HG03432 (cell line): ENCODE results near the gene ARVCF.

Source experiments
- ATAC-seq: cut with Tn5 transposase; IDR thresholded peaks from one replicate; pipeline ENCODE4 v1.9.1; 2021; ENCODE audit warnings: mild to moderate bottlenecking, moderate library complexity; ENCODE audit not compliant: unreplicated experiment

ARVCF gene

DNA sequence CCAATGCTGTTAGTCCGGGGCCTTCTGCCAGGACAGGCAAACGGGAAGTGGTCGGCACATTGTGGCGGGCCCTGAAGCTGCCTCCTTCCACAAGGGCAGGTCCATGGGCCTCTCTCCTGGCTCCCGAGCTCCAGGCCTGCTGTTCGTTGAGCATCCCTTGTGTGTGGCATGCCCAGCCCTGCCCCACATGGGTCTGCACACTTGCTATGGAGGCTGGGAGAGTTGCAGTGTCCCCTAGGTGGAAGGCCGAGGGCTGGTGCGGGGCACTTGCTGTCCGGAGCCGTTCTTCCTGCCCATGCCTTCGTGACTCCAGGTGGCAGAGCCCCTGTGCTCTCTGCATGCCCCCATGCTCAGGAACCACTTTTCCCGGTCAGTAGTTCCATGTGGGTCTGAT, 37.4 kb upstream of the ARVCF start:
- ATAC-seq: no peak

DNA sequence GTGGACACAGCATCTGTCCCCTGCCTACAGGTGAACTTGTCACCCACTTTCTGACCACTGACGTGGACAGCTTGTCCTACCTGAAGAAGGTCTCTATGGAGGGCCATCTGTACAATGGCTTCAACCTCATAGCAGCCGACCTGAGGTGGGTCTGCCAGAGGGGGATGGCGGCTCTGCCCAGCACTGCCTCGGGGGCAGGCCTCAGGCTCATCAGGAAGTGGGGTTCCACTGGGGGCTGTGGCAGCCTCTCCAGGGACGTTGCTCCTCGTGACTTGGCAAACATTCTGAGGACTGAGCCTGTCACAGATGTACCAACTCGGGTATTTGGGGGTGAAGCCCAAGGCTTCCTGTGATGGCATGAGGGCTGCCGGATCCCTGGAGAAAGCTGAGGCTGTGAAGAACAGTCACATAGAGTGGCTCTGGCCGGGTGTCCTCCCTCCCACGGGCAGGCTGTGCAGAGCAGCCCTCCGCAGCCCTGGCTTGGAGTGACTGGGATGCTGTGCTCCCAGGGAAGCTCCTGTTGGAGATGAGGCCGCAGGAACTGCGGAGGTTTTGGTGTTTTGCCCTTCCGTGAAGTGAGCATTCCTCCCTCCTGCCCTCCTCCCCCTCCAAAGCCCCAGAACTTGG, 36.9 kb upstream of the ARVCF start:
- ATAC-seq: no peak

DNA sequence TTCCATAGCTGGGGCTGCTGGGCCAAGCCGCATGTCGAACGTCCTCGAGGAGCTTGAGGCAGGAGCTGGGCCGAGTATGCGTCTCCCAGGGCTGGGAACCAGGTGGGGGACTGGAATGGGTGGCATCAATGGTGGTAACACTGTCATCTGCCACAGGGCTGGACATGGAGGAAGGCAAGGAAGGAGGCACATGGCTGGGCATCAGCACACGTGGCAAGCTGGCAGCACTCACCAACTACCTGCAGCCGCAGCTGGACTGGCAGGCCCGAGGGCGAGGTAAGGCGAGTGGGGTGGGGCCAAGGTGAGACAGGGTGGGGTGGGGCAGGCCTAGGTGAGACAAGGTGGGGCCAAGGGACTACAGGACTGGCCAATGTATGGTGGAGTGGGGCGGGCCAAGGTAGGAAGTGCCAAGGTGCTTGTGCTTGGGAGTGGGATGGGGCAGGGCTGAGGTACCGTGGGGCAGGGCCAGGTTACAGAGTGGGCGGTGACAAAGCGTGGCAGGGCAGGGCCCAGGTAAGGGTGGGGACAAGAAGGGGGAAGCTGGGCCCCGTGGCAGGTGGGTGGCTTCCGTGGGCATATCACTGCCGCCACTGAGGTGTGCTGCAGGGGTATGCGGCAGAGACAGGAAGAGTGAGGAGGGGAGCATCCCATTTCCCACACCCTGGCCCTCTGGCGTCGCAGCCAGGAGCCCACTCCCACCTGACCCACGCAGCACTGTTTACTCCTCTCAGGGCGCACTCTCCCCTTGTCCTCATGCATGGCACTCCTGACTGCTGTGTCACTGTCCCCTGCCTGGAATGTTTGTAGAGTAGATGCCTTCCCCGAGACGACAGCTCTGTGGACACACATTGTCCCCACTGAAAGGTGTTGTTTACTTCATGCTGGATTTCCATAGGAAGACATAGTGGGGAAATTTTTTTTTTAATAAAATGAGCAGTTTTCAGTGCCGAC, 36.0 kb upstream of the ARVCF start:
- ATAC-seq: no peak

DNA sequence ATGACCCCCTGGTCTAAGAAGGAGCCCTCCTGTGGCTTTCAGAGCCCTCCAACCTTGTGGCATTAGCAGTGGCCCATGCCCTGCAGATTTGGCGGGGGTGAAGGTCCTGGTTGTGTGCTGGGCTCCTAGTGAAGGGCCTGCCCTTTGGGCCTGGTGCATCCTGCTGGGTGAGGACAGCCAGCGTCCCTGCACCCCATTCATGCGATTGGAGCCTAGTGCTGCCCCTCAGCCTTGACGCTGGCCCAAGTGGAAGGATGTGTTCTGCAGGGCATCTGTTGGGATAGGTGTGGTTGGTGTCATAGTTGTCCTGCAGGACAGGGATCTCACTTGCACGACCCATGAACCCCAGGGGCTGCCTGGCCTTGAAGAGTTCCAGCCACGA, 35.3 kb upstream of the ARVCF start:
- ATAC-seq: no peak

DNA sequence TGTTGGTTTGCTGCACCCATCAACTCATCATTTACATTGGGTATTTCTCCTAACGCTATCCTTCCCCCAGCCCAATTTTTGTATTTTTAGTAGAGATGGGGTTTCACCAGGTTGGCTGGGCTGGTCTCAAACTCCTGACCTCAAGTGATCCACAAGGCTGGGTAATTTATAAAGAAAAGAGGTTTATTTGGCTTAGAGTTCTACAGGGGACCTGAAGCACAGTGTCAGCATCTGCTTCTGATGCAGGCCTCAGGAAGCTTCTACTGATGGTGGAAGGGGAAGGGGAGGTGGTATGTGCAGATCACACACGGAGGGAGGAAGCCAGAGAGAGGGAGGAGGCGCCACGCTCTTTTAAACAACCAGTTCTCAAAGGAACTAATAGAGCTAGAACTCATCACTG, 30.1 kb upstream of the ARVCF start:
- ATAC-seq: no peak

DNA sequence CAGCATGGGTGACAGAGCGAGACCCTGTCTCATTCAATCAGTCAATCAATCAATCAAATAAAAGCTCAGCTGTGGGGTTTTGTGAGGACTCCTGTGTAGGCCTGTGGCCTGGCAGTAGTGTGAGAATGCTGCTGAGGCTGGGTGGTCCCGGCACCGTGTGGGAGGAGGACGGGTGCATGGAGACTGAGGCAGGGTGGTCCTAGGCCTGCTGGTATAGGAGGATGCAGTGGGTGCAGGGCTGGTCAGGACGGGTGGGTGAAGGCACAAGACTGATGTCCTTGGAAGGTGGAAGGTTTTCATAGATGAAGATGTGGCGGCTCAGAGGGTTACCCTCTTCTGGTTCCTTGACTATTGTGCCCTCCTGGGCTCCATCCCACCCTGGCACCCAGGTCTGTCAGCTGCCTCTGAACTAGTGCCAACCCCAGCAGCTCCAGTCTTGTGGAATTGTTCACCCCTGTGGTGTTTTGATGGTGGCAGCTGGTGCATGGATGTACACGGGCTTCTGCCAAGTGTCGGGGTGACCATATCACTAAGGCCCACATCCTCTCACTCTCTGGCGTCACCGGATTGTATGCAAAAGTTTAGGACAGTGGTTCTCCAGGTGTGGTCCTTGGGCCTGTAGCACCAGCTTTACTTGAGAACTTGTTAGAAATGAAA, 28.0 kb upstream of the ARVCF start:
- no peak for ATAC-seq

DNA sequence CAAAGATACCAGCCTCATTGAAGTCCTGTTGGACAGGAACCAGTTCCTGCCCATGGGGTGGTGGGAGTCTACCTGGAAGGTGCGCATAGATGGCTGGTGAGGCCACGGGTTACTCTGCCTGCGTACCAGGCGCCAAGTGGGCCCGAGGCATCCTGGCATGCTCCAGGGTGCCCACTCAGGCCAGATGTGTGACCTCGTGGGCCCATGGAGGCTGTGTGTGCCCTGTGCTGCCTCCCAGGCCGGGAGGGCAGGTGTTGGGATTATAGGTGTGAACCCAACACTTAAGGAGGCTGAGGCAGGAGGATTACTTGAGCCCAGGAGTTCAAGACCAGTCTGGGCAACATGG, 27.3 kb upstream of the ARVCF start:
- ATAC-seq: no peak

DNA sequence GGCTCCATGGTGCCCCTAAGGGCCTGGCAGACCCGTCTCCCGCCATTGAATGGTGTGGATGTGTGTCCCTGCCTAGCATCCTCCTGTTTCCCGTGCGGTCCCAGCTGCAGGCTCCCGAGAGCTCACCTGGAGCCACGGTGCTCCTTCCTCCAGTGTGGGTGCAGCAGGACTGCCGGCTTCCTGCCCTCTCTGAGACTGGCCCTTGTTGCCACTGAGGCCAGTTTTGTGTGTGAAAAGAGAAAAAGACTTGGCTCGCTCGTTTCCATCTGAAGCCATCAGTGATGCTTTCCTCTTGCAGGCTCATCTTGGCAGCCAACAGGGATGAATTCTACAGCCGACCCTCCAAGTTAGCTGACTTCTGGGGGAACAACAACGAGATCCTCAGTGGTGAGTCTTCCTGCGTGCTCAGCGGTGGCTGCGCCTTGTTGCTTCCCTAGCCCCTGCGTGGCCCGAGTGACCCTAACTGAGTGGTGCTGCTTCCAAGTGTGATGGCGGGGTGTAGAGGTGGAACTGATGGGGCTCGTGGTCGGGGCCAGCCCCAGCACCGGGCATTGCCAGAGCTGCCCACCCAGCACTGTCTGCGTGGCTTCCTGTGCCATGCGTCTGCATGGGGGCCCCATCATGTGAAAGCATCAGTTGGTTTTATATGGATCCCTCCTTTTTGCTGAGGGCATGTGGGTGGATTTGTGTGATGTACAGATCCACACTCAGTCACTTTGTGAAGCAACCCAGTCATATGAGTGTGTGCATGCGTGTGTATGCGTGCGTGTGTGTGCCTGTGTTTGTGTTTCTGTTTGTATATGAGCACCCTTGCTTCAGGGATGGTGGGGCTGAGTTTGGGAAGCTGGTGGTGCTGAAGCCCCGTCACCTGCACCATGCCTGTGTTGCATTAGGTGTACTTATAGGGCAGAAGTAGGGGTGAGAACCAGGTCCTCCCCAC, 26.7 kb upstream of the ARVCF start:
- ATAC-seq: no peak

DNA sequence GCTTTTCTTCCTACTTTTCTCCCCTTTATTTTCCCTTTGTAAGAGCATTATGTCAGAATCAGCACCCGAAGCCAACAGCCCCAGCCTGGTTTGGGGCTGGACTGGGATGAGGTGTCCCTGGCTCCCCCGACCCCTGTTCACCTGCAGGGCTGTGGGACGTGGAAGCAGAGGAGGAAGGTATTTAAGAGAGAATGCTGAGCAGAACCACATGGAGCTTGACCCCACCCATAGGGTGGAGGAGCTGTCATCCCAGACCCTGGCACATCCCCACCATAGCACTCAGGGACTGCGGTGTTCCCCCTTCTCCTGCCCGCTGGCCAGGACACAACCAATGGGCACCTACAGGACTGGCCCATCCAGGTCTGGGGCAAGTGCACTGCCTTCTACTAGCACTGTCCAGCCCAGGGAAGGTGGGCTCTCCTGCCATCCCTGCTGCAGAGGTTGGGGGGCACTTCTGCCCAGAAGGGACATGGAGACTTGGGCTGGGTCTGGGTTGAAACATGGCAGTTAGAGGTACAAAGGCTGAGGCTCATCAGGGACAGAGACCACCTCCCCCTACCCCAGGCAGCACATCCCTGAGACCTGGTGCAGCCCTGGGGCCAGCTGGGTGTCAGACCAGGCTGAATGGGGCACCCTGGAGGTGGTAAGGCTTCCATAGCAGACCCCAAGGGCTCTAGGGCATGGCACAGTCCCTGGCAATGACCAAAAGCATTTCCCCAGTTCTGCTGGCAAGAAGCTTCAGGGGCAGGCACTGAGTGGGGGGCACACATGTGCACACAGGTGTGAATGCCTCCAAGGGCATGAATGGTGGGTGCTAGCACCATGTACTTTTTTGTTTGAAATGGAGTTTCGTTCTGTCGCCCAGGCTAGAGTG, 23.9 kb upstream of the ARVCF start:
- ATAC-seq: no peak

DNA sequence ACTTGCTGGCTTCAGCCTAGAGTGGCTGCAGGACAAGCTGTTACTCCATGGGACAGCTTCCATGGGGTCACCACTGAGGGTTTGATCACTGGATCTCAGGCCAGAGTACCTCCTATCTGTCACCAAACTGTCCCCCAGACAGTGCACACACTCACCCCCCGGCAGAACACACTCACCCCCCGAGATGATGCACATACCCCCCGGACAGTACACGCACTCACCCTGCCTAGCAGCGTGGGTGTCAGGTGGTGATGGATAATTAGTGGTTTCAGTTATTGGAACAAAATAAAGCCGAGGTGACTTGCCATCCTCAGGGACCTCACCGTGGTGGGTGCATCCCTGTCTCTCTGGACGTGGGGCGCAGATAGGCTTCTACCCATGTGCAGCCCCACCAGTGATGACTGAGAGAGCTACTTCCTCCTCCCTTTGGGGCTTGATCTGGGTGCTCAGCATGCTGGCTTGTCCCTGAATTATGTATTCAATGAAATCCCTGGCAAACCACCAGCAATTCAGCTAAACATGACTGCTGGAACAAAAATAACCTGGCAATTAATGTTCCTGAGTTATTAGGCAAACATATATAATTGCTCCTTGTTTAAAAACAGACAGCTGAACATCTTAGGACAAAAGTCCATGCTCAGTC, 23.2 kb upstream of the ARVCF start:
- no peak for ATAC-seq

DNA sequence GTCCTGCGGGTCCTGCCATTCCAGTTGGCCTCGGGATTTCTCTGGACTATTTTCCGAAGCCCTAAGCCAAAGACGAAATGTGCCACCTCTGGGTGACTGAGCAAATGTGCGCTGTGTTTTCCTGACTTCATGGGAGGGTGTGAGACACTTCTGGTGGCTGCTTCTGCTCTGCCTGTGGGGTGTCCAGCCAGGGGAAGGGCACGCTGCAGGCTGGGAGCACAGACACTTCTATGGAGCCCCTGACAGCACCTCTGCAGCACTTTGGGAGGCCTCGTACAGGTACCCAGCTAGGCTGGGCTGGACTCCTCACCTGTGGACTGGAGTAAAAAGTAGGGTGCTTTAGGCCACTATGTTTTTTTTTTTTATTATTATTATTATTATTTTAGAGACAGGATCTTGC, 22.0 kb upstream of the ARVCF start:
- ATAC-seq: no peak

DNA sequence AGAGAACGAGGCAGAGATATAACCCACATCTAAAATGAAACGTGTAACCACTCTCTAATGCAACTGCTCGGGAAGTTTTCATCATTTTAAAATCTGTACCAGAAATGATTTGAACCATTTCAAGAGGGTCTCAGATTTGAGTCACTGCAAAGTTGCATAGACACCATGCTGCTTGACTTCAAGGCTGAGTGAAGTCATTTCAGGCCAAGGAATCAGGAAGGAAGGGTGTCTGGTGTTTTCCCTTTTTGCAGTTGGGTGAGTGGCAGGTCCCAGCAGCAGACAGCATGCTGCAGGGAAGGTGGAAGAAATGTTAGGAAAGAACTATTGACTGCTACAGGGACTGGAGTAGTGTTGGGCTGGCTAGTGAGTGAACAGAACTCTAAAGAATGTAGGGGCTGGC, 20.8 kb upstream of the ARVCF start:
- no peak for ATAC-seq

DNA sequence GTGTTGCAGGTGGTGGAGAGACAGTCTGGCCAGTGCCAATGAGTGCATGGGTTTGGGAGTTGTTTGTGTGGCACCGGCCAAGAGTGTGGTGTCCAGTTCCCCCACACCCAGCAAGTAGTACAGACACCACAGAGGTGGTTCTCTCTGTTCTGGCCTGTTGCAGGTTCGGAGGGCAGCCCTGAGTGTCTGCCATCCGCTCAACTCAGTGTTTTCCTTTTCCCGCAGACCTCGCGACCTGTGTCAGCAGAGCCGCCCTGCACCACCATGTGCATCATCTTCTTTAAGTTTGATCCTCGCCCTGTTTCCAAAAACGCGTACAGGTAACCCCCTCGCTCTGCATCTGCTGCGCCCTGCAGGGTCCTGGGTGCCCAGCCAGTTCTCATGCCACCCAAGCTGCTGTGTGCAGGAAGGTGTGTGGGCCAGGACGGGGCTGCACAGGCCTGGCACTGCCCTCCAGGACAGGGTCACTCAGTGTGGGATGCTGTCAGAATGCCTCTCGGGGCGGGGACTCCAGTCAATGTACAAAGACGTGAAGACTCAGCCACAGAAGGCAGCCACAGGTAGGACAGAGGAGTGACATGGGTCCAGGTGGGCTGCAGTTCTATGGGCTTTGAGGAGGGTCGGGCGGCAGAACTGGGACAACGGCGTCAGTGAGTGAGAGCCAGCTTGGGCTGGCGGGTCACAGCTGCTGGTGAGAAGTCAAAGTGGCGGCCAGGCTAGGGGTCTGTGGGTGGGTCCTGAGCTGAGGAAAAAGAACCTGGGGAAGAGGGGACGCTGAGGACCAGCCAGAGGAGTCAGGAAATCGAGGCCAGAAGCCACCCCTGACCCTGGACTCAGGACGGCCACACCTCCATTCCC, 20.1 kb upstream of the ARVCF start:
- ATAC-seq: no peak

DNA sequence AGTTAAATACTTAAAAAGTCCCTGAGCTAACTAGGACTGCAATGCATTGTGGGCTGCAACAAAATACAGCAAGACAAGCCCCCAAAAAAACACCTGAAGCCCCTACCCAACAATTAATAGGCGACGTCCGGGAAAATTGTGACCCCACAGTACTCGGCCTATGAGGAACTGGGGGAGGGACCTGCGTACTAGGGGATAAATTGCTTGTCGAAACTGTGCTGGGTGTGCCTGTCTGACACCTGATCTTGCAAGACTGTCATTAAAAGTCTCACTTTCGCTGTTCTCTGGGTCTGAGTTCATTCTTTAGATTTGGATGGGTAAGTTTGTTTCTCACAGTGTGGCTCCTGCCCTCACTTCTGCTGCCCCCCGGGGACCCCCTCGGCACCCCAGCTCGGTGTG, 19.5 kb upstream of the ARVCF start:
- ATAC-seq: no peak

DNA sequence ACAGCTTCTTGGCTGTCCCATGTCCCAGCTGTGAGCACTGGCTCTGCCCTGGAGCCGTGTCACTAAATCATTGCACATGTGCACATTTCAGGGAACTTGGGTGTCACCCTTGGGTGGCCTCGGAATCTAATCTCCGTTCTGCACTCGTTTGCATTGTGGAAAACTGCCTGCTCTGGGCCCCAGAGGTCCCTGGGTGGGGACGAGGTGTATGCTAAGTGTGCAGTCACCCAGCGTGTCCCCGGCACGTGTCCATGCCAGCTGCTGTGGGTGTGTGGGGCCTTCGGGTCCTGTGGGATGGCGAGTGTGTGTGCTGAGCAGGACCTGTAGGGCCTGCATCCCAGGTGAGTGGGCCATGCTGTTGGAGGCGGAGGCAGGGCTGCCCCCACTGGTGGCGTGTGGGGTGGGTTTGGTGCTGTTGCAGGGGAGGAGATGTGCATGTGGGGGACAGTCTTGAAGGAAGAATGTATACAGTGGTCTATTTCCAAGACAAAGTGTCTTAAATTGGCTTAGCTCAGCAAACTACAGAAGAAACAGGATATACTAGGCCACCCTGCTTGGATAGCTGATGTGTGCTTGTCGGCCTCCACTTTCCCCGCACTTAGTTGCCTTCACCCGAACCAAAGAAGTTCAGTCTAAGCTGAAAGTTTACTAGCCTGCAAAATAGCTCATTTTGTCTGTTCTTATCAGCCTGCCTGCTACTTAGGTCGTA, 18.9 kb upstream of the ARVCF start:
- no peak for ATAC-seq

DNA sequence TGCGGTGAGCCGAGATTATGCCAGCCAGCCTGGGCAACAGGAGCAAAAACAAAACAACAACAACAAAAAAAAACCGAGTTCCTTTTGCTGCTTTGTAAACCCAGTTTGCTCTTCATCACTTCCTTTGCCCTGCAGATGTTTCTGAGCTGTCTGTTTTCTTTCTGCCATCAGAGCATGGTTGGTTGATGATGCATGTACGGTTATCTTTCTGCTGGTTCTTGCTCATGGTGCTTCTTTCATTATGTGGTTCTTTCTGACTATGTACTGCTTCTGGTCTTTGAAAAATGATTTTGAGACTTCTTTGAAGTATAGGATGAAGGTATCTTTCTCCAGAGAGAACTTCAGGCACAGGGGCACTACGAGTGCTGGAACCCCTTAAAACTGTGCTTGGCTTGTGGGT, 17.5 kb upstream of the ARVCF start:
- ATAC-seq: no peak

DNA sequence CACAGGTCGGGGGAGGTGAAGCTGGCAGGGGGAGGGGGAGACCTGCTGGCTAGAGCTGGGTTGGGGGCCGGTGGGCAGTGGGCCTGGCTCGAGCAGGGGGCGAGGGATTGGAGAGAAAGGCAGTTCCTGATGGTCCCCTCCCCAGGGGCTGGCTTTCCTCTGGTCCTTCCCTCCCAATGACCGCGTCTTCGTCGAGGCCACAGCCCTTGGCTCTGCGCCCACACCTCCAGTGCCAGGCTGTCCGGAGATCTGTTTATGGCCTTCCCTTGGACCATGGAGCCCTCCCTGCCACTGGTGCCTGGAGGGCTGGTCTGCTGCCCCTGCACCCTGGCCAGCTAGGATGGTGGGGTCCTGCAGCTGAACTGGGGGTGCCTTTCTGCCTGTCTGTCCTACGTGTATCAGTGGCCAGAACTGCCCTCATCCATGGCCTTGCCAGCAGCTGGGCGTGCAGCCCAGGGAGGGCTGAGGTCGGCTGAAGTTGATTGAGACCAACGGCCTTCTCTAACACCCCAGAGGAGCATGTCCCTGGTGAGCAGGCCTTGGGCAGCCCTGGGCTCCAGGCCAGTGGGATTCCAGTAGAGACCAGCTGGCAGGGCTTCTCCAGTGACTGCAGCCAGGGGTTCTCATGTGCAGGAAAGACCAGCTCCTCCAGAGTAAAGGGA, 16.6 kb upstream of the ARVCF start:
- no peak for ATAC-seq
